Erythroblast (primary cell): ENCODE results near the gene SUMO4.

Source experiments
- DNase-seq, 2 experiments: peaks; one replicate each; lab custom pipeline; 2025; lab: John Stamatoyannopoulos, UW
- GATA1 ChIP-seq: IDR thresholded peaks from 2 replicates; pipeline ENCODE4 v1.6.1; 2011; ENCODE audit warnings: low read depth, mild to moderate bottlenecking, control low read depth, low read length, moderate library complexity
- POLR2A ChIP-seq: IDR thresholded peaks from 2 replicates; pipeline ENCODE4 v1.6.1; 2011; ENCODE audit warnings: mild to moderate bottlenecking, low read length

Gene SUMO4

DNA sequence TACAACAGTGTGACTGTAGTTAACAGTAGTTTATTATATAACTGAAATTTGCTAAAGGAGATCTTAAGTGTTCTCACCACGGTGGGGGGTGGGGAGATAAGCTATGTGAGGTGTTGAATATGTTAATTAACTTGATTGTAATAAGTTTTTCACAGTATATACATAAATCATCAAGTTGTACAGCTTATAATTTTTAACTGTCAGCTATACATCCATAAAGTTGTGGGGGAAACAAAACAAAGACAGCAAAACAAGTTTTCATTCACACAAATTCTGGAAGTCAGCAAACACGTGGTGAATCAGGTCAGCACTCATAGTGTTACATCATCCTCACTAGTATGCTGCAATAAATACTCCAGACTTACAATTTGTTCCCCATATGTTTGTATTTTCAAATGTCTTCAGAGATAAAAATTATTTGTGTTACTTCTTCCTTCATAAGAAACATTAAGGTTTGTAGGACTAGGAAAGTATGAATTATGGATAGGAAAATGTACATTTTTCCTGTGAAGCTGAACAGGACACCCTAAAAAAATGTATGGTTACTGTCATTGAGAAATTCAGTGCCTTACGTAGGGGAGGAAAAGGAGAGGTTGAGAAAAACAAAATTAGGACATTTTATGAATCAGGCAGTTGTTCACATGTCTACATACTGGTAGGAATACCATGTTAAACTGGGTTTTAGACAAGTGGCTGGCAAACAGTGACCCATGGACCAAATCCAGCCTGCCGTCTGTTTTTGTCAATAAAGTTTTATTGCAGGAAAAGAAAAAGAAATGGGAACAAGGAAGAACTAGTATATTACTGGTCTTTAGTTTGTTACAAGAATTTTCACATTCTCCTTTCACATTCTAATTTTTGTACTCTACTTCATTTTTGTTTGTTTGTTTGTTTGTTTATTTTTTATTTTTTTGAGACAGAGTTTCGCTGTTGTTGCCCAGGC is 6.0 kb downstream of the SUMO4 start:
- TF ChIP-seq POLR2A (no peak), GATA1 (no peak)
- DNase-seq = peak in 1 of 2 experiments; percentile 55

DNA sequence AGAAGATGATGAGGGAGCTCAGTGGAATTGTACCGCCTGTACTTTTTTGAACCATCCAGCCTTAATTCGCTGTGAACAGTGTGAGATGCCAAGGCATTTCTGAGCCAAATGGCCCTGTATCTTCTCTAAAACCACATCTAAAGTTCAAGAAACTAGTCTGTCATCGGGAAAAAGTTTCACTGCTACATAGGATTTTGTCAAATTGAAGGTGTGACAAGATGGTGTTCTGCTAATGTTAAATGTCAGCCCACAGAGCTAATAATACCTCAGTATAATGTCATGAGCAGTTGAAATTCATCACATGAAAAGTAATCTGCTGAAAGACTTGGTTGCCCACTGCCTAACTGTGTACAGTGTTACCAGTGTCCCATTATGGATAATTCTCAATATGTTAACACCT is 9.6 kb downstream of the SUMO4 start:
- DNase-seq = no peak
- TF ChIP-seq GATA1 = no peak
- TF ChIP-seq POLR2A = no peak

DNA sequence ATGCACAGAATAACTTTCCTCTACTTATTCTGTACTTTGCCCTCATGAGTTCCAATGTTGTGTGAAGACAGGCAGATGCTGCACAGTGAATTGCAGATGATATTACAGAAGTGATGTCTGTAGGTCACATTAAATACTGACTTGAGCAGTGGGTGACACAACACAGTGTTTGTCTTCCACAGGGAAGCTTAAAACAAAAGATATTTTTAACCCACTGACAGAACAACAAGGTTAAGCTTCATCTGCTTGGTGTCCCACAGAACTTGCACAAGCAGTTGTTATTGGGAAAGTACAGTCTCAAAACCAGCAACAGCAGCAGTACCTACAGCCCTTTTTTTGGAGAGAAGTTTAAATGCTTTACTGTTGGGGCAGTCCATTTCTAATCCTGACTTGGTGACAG is 10.5 kb downstream of the SUMO4 start:
- no peak for DNase-seq
- TF ChIP-seq POLR2A = no peak
- no peak for TF ChIP-seq GATA1

DNA sequence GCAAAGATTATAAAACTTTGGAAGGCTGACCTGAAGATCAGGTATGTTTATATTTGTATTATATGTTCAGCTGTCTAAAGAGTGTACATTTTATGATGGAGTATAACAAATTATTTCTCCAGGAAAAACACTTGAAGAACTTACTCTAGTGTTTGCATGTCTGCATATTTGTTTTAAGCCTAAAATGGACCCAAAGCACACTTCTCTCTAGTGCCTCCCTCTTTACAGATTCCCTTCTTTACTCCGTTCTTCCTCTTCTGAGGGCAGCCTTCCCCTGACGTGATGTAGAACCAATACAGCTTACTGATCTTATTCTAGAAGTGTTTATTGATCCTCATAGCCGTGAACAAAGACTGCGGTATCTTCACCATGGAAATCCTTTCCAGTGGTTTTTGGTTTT is 13.9 kb downstream of the SUMO4 start:
- no peak for DNase-seq
- TF ChIP-seq POLR2A (no peak), GATA1 (no peak)

DNA sequence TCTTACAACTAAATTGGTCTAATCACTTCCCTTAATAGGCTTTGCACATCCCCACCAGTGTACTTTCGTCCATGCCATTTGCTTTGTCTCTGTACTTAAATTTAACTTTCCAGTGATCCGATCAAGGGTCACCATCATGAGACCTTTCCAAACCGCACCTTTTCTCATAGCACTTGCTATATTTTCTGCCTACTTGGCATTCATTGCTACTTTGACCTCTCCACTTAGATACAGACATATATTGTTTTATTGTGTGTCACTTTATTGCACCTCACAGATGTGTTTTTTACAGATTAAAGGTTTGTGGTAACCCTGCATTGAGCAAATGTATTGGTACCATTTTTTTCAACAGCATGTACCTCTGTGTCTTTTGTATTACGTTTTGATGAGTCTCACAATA is 14.8 kb downstream of the SUMO4 start:
- TF ChIP-seq POLR2A (no peak), GATA1 (no peak)
- no peak for DNase-seq

DNA sequence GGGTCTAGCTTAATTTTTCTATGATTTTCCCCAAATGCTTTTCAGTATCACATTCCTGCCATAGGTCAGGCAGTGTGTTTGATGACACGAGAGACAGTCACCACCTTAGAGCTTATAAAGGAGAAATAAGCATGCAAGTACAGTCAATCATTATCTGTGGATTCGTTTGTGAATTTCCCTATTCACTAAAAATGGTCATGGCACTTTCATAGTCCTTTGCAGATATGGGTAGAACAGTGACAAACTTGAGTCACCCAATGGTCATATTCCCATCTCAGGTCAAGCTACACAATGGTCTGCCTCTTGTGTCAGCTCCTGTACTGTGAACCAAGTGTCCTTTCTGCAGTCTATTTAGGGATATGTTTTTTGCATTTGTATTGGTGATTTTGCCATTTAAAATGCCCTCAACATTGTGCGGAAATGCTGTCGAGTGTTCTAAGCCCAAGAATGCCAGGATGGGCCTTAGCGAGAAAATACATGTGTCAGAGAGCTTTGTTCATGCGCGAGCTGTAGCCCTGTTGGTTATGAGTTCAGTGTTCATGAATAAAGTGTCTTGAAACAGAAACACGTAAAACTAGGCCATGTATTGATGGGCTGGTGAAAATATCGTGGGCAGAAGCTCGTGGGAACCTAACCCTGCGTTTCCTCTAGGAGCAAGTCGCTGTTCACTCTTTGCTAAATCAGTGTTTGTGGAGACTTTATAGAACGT is 19.8 kb downstream of the SUMO4 start:
- DNase-seq = no peak
- TF ChIP-seq POLR2A (no peak), GATA1 (no peak)

DNA sequence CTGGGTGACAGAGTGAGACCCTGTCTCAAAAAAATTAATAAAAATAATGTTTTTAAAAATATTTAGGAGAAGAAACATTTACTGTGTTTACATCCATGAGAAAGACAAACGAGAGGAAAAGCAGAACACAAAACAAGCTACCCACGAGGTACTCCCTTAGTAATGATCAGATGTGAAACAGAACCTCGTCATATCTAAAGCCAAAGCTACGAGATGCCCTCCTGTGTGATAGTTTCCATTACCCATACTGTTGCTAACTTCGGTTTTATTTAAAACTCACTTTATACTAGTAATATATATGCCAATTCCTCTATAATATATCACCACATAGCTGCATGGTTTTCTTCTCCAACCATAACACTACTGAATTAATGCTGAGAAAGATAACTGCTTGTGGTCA is 21.1 kb downstream of the SUMO4 start:
- no peak for DNase-seq
- TF ChIP-seq GATA1 (no peak), POLR2A (no peak)

DNA sequence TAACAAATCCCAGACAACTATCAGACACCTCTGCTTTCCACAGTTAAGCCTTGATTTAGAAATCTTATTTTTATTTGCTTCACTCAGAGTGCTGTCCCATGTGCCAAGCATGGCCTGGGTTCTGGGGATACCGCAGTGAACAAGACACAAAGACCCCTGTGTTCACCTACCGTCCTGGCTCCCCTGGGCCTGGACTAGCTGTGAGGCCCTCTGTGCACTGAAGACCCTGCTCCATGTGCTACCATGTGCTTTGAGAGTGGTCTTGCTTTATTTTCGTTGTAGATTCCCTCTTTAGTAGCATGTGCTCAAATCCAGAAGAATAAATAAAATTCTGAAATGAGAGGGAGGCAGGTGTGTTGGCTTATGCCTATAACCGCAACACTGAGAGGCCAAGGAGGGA is 22.5 kb downstream of the SUMO4 start:
- TF ChIP-seq GATA1 (no peak), POLR2A (no peak)
- no peak for DNase-seq

DNA sequence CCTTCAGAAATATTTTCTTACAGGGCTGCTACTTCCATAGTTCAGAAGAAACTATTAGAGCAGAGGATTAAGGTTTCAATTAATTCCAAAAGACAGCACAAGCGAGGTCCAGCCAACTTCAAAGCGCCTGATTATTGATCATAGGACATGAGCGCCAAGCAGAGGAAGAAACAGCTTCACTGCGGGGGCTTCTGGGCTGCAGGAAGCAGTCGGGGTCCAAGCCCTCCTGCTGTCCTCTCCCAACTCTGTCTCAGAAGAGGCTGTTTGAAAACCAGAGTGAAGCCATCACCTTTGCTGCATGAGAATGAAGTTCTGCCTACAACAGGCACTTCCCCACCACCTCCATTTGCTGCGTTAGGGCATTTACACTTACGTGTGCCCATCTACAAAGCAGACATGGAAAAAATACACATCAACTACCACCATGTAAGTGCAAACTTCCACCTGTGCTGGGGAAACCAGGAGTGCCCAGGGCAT is 23.9 kb downstream of the SUMO4 start:
- no peak for TF ChIP-seq POLR2A
- TF ChIP-seq GATA1 = no peak
- DNase-seq = no peak

DNA sequence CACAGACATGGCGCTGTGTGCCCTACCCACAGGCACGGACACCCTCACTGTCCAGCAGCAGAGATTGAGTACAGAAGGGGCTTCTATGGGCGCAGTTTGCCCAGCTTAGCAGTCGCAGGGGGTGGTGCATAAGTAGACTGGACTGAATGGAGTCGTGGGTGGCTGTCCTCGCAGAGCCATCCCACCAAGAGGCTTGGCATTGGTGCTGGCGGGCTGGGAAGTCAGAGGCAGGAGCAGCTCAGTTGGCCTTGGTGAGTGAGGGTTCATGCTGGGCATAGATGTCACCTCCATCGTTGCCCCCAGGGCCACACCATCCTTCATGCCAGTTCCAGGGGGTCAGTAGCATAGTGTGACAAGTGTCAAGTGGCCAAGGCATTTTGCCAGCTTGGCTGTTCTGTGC is 25.2 kb downstream of the SUMO4 start:
- no peak for DNase-seq
- TF ChIP-seq GATA1 = no peak
- TF ChIP-seq POLR2A = no peak

DNA sequence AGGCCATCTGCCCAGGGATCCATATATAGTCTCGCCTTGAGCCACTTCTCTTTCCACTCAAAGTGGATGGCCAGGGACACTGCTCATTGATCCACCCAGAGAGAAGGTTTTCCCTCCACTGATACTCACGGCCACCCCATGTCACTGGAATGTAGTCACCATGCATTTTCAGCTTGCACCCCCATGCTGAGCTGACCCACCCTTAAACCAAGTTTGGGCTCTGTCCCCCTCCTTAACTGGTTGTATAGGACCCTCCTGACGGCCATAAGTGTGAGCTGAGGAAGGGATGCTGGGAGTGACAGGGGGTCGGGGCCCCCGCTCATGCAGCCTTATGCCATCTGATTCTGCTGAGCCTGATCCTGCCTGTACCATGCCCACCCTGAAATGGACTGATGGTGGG is 25.7 kb downstream of the SUMO4 start:
- no peak for DNase-seq
- TF ChIP-seq GATA1 (no peak), POLR2A (no peak)

DNA sequence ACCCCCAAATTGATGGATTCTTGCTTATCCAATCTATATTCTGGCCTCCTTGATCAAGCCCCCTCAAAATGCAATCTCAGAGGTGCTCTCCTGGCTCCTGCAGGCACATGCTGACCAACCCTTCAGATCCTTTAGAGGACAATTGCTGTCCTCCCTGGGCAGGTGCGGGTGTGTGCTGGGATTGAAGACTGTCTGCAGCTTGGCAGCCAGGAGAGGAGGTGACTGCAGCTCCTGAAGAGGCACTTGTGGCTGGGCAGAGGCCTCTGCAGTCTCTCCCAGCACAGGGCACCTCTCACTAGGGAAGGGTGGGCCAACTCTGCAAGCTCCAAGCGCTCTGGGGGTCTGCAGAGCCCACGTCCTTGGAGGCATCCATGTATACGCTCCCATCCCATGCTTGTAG is 28.5 kb downstream of the SUMO4 start:
- TF ChIP-seq GATA1 (no peak), POLR2A (no peak)

DNA sequence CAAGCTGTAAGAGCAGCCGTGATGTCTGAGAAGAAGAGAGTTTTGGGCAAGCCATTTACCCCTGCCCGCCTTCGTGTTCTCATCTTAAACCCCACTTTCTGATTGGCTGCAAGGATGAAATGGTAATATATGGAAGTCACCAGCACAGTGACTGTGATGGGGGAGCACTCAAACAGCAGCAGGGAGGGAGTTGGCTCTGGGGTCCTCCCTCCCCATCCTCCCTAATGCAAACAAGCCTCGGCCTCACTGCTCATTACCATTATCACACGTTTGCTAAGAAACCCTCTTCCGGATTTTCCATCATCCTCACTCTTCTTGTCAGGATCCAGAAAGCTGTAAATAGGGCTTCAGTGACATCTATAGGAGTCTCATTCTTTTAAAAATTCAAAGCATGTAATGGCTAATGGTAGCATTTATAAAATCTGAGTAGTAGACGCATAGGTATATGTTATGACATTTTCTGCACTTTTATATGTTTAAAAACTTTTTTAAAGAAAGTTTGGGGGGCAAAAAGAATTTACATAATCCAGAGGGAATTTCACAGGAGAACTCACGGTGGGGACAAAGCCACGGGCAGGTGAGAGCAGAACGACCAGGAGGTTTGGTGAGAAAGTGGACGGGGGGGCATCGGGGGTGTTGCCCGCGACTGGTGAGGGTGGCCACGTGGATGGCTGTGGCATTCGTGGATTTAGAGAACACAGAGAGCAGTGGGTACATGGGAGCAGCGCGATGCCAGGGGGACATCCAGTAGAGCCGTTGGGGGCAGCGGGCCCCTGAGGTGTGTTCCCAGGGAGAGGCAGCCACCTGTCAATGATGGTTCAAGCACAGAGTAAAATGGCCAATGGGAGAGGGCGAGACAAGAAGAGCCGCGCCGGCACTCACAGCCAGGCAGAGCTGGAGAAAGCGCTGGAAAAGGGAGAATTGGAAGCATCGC is 29.6 kb downstream of the SUMO4 start:
- no peak for DNase-seq
- TF ChIP-seq GATA1 (no peak), POLR2A (no peak)

More for the DNA sequence above, 28.5 kb downstream of the SUMO4 start:
- no peak for DNase-seq
